Glutamatergic neuron (in vitro differentiated cells): ENCODE data around the gene PCSK7. TPM values are rescaled to one million over a fixed set of nuclear protein-coding genes. Genes with fewer than 3 reads are reported as not detected.

Source experiments
- DNase-seq: peaks from one replicate; pipeline ENCODE4 v3.0.0; 2022
- H3K27ac Mint-ChIP-seq: one replicate; pipeline ENCODE4 v1.8.0; 2020; ENCODE audit warnings: mild to moderate bottlenecking, mixed read lengths, inconsistent platforms; ENCODE audit not compliant: unreplicated experiment
- H3K27me3 Mint-ChIP-seq: one replicate; pipeline ENCODE4 v1.8.0; 2020; ENCODE audit warnings: mild to moderate bottlenecking, moderate library complexity, mixed read lengths, inconsistent platforms; ENCODE audit not compliant: unreplicated experiment
- H3K36me3 Mint-ChIP-seq: one replicate; pipeline ENCODE4 v1.8.0; 2020; ENCODE audit warnings: mild to moderate bottlenecking, mixed read lengths, inconsistent platforms; ENCODE audit not compliant: unreplicated experiment
- H3K4me1 Mint-ChIP-seq: one replicate; pipeline ENCODE4 v1.8.0; 2020; ENCODE audit warnings: mild to moderate bottlenecking, low read depth, mixed read lengths, inconsistent platforms; ENCODE audit not compliant: unreplicated experiment
- H3K4me3 Mint-ChIP-seq: one replicate; pipeline ENCODE4 v1.8.0; 2020; ENCODE audit warnings: mild to moderate bottlenecking, mixed read lengths, inconsistent platforms; ENCODE audit not compliant: unreplicated experiment
- H3K9me3 Mint-ChIP-seq: one replicate; pipeline ENCODE4 v1.8.0; 2020; ENCODE audit warnings: mild to moderate bottlenecking, moderate library complexity, mixed read lengths, inconsistent platforms; ENCODE audit not compliant: unreplicated experiment
- total RNA-seq: library from RNA; stranded (reverse); fragmentation: NEBNext Ultra II Directional; extraction: Animal tissue kit (Norgen Biotek cat#: 25700); gene quantifications from one replicate; pipeline ENCODE4 v1.2.1, GENCODE V29; 2021; ENCODE audit not compliant: unreplicated experiment
- TF ChIP-seq, protein P1 (sequence below): fragments of 200-600 bp; sonication (generic); IDR thresholded peaks from one replicate; pipeline ENCODE4 v1.5.0; 2021; ENCODE audit not compliant: partially characterized antibody, unreplicated experiment

PCSK7 gene
- total RNA-seq, 1 donor from 2014 or later: 109 TPM

DNA sequence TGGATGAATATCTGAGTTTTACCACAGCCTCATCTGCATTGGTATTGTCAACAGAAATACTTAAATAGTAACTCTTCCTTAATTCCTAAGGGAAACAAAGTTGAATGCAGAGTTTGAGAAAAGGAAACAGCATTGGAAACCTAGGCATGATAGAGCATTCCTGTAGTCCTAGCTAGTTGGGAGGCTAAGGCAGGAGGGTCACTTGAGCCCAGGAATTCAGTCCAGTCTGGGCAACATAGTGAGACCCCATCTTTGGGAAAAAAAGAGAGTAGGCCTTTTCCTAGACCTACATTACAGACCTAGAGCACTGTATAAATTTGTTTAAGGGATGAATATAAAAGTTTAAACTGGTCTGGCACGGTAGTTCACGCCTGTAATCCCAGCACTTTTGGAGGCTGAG, 74.4 kb downstream of the PCSK7 start:
- H3K9me3 Mint-ChIP-seq: no peaks in the 10 kb centered on the region
- no peak overlapping the region for H3K27ac Mint-ChIP-seq
- H3K27me3 Mint-ChIP-seq: no peaks in the 10 kb centered on the region
- no peaks in the 10 kb centered on the region for H3K4me1 Mint-ChIP-seq
- no peaks in the 10 kb centered on the region for H3K36me3 Mint-ChIP-seq
- H3K4me3 Mint-ChIP-seq: no peak overlapping the region
- no peak for DNase-seq
- TF ChIP-seq, protein P1, sequence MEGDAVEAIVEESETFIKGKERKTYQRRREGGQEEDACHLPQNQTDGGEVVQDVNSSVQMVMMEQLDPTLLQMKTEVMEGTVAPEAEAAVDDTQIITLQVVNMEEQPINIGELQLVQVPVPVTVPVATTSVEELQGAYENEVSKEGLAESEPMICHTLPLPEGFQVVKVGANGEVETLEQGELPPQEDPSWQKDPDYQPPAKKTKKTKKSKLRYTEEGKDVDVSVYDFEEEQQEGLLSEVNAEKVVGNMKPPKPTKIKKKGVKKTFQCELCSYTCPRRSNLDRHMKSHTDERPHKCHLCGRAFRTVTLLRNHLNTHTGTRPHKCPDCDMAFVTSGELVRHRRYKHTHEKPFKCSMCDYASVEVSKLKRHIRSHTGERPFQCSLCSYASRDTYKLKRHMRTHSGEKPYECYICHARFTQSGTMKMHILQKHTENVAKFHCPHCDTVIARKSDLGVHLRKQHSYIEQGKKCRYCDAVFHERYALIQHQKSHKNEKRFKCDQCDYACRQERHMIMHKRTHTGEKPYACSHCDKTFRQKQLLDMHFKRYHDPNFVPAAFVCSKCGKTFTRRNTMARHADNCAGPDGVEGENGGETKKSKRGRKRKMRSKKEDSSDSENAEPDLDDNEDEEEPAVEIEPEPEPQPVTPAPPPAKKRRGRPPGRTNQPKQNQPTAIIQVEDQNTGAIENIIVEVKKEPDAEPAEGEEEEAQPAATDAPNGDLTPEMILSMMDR: no peak

DNA sequence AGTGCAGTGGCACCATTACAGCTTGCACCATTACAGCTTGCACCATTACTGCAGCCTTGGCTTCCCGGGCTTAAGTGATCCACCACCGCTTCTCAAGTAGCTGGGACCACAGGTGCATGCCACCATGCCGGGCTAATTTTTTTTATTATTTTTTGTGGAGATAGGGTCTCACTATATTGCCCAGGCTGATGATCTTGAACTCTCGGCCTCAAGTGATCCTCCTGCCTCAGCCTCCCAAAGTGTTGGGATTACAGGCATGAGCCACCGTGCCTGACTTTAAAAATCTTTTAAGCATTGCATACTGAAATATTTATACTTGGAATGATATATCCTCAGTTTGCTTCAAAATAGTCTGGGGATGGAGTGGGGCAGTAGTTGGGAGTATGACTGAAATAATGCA, 77.4 kb downstream of the PCSK7 start:
- TF ChIP-seq, protein P1: no peak
- H3K27me3 Mint-ChIP-seq: no peaks in the 10 kb centered on the region
- H3K4me3 Mint-ChIP-seq: no peak overlapping the region
- no peaks in the 10 kb centered on the region for H3K9me3 Mint-ChIP-seq
- no peaks in the 10 kb centered on the region for H3K36me3 Mint-ChIP-seq
- no peaks in the 10 kb centered on the region for H3K4me1 Mint-ChIP-seq
- no peak for DNase-seq
- H3K27ac Mint-ChIP-seq: no peak overlapping the region

Other genes starting within 250 kb of the PCSK7 start
- 22.2 TPM for gene SIK3, start 133.6 kb downstream of the PCSK7 start, total RNA-seq
- 161 TPM for gene PAFAH1B2, start 87.8 kb downstream of the PCSK7 start, total RNA-seq
- gene SIDT2, start 53.3 kb downstream of the PCSK7 start, total RNA-seq: 23.6 TPM
- 6.1 TPM for gene TAGLN, start 32.7 kb downstream of the PCSK7 start, total RNA-seq
- gene RNF214, start 598 bp upstream of the PCSK7 start, total RNA-seq: 43.0 TPM
- 18.1 TPM for gene BACE1-AS, start 59.3 kb upstream of the PCSK7 start, total RNA-seq
- 47.4 TPM for gene BACE1, start 84.2 kb upstream of the PCSK7 start, total RNA-seq
- gene CEP164, start 95.8 kb upstream of the PCSK7 start, total RNA-seq: 27.1 TPM